Endothelial cell of umbilical vein (primary cell): Measurements from ENCODE around the gene ABLIM1. TPM values are rescaled to one million over a fixed set of nuclear protein-coding genes. Genes with fewer than 3 reads are reported as not detected.

Experiments used
- BruUV-seq: library from RNA; stranded (reverse); fragments of 400-500 nt; replicated peaks from 2 replicates; lab custom pipeline; 2021; lab: Mats Ljungman, UMichigan
- CTCF ChIA-PET: fragments of 300-600, 350-600 bp; sonication (Branson Sonifier 250); formaldehyde crosslinking; loops from one replicate; lab custom pipeline; 2021; ENCODE audit warnings: antibody characterized with exemption, inconsistent platforms; lab: Charles Lee
- POLR2A ChIA-PET: fragments of 300-600, 350-600 bp; sonication (Branson Sonifier 250); formaldehyde crosslinking; loops from one replicate; lab custom pipeline; 2021; ENCODE audit warnings: antibody characterized with exemption, inconsistent platforms; lab: Charles Lee
- DNase-seq: peaks from one replicate; pipeline ENCODE4 v3.0.0-alpha.2; 2011; ENCODE audit warnings: low read depth, low spot score
- FAIRE-seq: peaks from 2 replicates; lab custom pipeline; 2011; peaks lifted over from hg19 to GRCh38; lab: Jason Lieb, UNC
- H2AFZ ChIP-seq: 2 replicates; pipeline ENCODE4 v1.6.0; 2012; ENCODE audit warnings: low read depth, low read length, control low read depth, inconsistent platforms
- H3K27ac ChIP-seq: 2 replicates; pipeline ENCODE4 v1.5.1; 2011; ENCODE audit warnings: low read depth, mild to moderate bottlenecking, control low read depth, low read length, moderate library complexity; ENCODE audit not compliant: insufficient read depth
- H3K27me3 ChIP-seq, 2 experiments: 2 replicates each; pipeline versions ENCODE4 v1.6.0 to v1.6.1; 2011; ENCODE audit warnings: low read length in 2 of 2, mixed read lengths in 1 of 2; ENCODE audit not compliant: control insufficient read depth in 2 of 2, insufficient read depth in 2 of 2
- H3K36me3 ChIP-seq, 2 experiments: 2 replicates in 1 of 2; 3 replicates in 1 of 2; pipeline ENCODE4 v1.5.1; 2011; ENCODE audit warnings: low read length in 2 of 2, mild to moderate bottlenecking in 1 of 2, moderate library complexity in 1 of 2; ENCODE audit not compliant: control insufficient read depth in 2 of 2, insufficient read depth in 2 of 2; ENCODE audit errors: extremely low read depth in 1 of 2
- H3K4me1 ChIP-seq: 3 replicates; pipeline ENCODE4 v1.5.1; 2011; ENCODE audit warnings: mild to moderate bottlenecking, low read length; ENCODE audit not compliant: control insufficient read depth, insufficient read depth; ENCODE audit errors: extremely low read depth
- H3K4me2 ChIP-seq: 2 replicates; pipeline ENCODE4 v1.6.1; 2011; ENCODE audit warnings: low read length, control low read depth, mixed read lengths; ENCODE audit not compliant: insufficient read depth
- H3K4me3 ChIP-seq, 3 experiments: fragments of 200-600 bp in 1 of 3; sonication (generic), shearing (Covaris generic) in 1 of 3; replicated peaks in 1 of 3; 2 replicates each; pipeline ENCODE4 v1.5.1; 2011 to 2016; ENCODE audit warnings: control low read depth in 3 of 3, low read length in 3 of 3, mild to moderate bottlenecking in 2 of 3, inconsistent platforms in 1 of 3, low read depth in 1 of 3, moderate library complexity in 1 of 3; ENCODE audit not compliant: insufficient read depth in 1 of 3
- H3K79me2 ChIP-seq: 2 replicates; pipeline ENCODE4 v1.6.0; 2012; ENCODE audit warnings: low read length, inconsistent platforms; ENCODE audit not compliant: control insufficient read depth, insufficient read depth
- H3K9ac ChIP-seq: replicated peaks from 2 replicates; pipeline ENCODE3; 2011; ENCODE audit warnings: low read length, control low read depth; ENCODE audit not compliant: insufficient read depth; ENCODE audit errors: extremely low read depth
- H3K9me1 ChIP-seq: replicated peaks from 3 replicates; pipeline ENCODE4 v1.6.0; 2011; ENCODE audit warnings: mild to moderate bottlenecking, low read length; ENCODE audit not compliant: control insufficient read depth, insufficient read depth; ENCODE audit errors: extremely low read depth
- H3K9me3 ChIP-seq: replicated peaks from 2 replicates; pipeline ENCODE4 v1.5.1; 2012; ENCODE audit warnings: low read length, inconsistent platforms; ENCODE audit not compliant: control insufficient read depth, insufficient read depth
- H4K20me1 ChIP-seq: replicated peaks from 2 replicates; pipeline ENCODE3; 2011; ENCODE audit warnings: mild to moderate bottlenecking, low read length; ENCODE audit not compliant: control insufficient read depth, insufficient read depth; ENCODE audit errors: extremely low read depth
- CTCF ChIP-seq, 2 donors: IDR thresholded peaks; 1 replicate in 1 of 2; 2 replicates in 1 of 2; pipeline ENCODE4 v1.5.1; 2011; ENCODE audit warnings: low read length in 2 of 2, mild to moderate bottlenecking in 2 of 2, moderate library complexity in 2 of 2, control low read depth in 1 of 2, inconsistent platforms in 1 of 2, low read depth in 1 of 2; ENCODE audit not compliant: insufficient read depth in 1 of 2; ENCODE audit errors: extremely low read depth in 1 of 2
- EZH2 ChIP-seq: IDR thresholded peaks from 2 replicates; pipeline ENCODE4 v1.6.1; 2012; ENCODE audit warnings: borderline replicate concordance, low read depth, mild to moderate bottlenecking, moderate library complexity, low read length, inconsistent platforms; ENCODE audit not compliant: severe bottlenecking
- FOS ChIP-seq: IDR thresholded peaks from 2 replicates; pipeline ENCODE4 v1.6.1; 2011; ENCODE audit warnings: mild to moderate bottlenecking, low read length, moderate library complexity, borderline replicate concordance; ENCODE audit not compliant: insufficient read depth
- GATA2 ChIP-seq: IDR thresholded peaks from 2 replicates; pipeline ENCODE4 v1.7.0; 2011; ENCODE audit warnings: low read depth, mild to moderate bottlenecking, moderate library complexity, mixed read lengths, low read length; ENCODE audit not compliant: insufficient read length, insufficient read depth
- MYC ChIP-seq: IDR thresholded peaks from one replicate; pipeline ENCODE4 v1.6.1; 2011; ENCODE audit warnings: mild to moderate bottlenecking, low read depth, low read length
- POLR2A ChIP-seq: IDR thresholded peaks from 2 replicates; pipeline ENCODE4 v1.6.1; 2012; ENCODE audit warnings: low read depth, mild to moderate bottlenecking, control low read depth, low read length
- POLR2AphosphoS5 ChIP-seq: IDR thresholded peaks from 2 replicates; pipeline ENCODE4 v1.6.1; 2012; ENCODE audit warnings: low read depth, mild to moderate bottlenecking, control low read depth, low read length, moderate library complexity; ENCODE audit not compliant: insufficient read depth
- dilution Hi-C: fragments of 300-500 bp; cut with MboI; formaldehyde crosslinking; loops from one replicate; pipeline ENCODE4 v1.15.0; 2019; ENCODE audit warnings: low sequenced_read_pairs; ENCODE audit not compliant: extremely low pct_ligation_motif_present
- intact Hi-C: fragments of 100-400 bp; cut with micrococcal nuclease; formaldehyde crosslinking; loops from one replicate; pipeline ENCODE4 v1.10.0; 2022
- polyA plus RNA-seq, 4 experiments: library from polyadenylated mRNA; depleted of rRNA in 3 of 4; stranded (reverse) in 3 of 4; unstranded in 1 of 4; fragments of >200 nt; gene quantifications; 2 replicates each; pipeline versions ENCODE4 v1.2.1 to v1.2.3, GENCODE V29; 2011 to 2012; ENCODE audit warnings: missing spikeins in 1 of 4
- total RNA-seq: library from RNA; stranded (reverse); gene quantifications from 2 replicates; pipeline ENCODE4 v1.2.3, GENCODE V29; 2021
- TF ChIP-seq, protein P1 (sequence below): IDR thresholded peaks from 2 replicates; pipeline ENCODE4 v1.6.1; 2011; ENCODE audit not compliant: insufficient read depth, insufficient read length

Gene ABLIM1
- total and polyA plus RNA-seq, 2 donors (not counting 3 experiments of a cell fraction or from before 2014, with no cell fraction given): 128 to 235 TPM

DNA sequence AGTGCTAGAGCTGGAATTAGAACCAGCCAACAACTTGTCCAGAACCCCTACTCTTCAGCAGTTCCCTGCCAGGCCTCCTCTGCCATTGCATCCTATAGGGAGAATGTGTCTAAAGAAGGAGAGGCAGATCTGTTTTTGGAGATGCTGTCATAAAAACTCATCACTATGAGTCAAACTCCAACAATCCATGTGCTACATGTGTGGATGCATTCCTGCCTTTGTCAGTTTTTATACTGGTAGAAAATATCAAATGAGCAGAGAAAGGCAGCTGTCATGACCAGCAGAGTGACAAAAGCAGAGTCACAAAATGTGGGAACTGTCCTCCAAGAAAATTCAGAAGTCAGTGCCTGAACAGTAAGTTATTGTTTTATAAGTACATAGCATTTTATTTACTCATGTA, 93.0 kb downstream of the ABLIM1 start:
- Histone ChIP-seq H3K4me3 (no peak overlapping the region), H3K4me1 (no peaks in the 10 kb centered on the region), H3K79me2 (no peaks in the 10 kb centered on the region), H3K27me3 (no peaks in the 10 kb centered on the region), H3K9me3 (no peaks in the 10 kb centered on the region), H3K9ac (no peak overlapping the region), H4K20me1 (no peaks in the 10 kb centered on the region), H3K4me2 (no peak overlapping the region), H3K9me1 (no peaks in the 10 kb centered on the region), H2AFZ (no peak overlapping the region), H3K36me3 (peaks cover 0 to 2% of the 10 kb centered on the region in 2 experiments), H3K27ac (no peak overlapping the region)
- POLR2A ChIA-PET: no interaction called here
- dilution Hi-C loops (loop anchor here (25.0 kb wide), 2 partner anchors 122 to 222 kb away; no protein-coding TSS in a partner anchor), intact Hi-C loops (no loop called here)
- CTCF ChIA-PET: no interaction called here
- TF ChIP-seq FOS (no peak), POLR2A (no peak), POLR2AphosphoS5 (no peak), GATA2 (no peak), EZH2 (no peak), MYC (no peak), CTCF (IDR thresholded peaks at IDR 0.05; ENCODE audit: extremely low read depth in 1 of 2, insufficient read depth in 1 of 2, low read depth in 1 of 2, low read length in 2 of 2) (no peak)
- TF ChIP-seq, protein P1, sequence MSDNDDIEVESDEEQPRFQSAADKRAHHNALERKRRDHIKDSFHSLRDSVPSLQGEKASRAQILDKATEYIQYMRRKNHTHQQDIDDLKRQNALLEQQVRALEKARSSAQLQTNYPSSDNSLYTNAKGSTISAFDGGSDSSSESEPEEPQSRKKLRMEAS: no peak
- BruUV-seq: no TSS peak
- FAIRE-seq: no peak
- no peak for DNase-seq
